GM18951 (cell line): ENCODE results near the gene KLF13.

Source experiments
- POLR2A ChIP-seq: IDR thresholded peaks from 4 replicates; pipeline ENCODE4 v1.6.1; 2011; ENCODE audit warnings: mild to moderate bottlenecking; ENCODE audit not compliant: insufficient read length, insufficient read depth; ENCODE audit errors: extremely low read depth
- in situ Hi-C: fragments of 300-500 bp; cut with MboI; formaldehyde crosslinking; loops from one replicate; pipeline ENCODE4 v1.12.0; 2022; ENCODE audit warnings: low sequenced_read_pairs, mixed read lengths, inconsistent platforms; ENCODE audit not compliant: unreplicated experiment

Gene KLF13

DNA sequence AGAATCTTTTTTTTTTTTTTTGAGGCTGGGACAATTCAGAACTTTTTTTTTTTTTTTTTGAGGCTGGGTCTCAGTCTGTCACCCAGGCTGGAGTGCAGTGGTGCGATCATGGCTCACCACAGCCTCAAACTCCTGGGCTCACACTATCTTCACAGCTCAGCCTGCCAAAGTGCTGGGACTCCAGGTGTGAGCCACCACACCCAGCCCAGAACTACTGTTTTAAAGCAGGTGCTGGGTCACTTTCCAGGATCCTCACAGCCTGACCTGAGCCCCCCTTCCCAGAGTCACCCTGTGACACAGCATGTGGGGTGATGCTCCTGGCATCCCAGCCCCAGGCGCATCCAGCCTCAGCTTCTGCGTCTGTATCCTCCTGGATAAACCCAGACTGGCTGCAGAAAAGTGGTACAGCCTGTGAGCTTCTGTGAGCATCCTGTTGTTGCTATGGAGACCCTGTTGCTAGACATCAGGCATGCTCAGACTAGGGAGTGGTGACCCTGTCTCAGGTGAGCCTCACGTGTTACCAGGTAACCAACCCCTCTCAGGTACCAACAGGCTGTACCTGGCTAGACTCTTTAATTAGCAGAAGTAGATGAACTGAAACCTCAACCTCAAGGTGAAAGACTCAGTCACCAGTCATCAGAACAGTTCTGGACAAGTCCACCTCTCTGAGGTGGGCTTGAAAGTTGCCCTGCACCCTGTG, 15.0 kb downstream of the KLF13 start:
- in situ Hi-C loops: no loop called here
- no peak for TF ChIP-seq POLR2A

- no peak for TF ChIP-seq POLR2A
- in situ Hi-C loops: no loop called here
These were observed 15.7 kb downstream of the KLF13 start for GRCh38 chr15:31342381-31342780.

GRCh38 chr15:31342781-31343626, 16.4 kb downstream of the KLF13 start:
- no peak for TF ChIP-seq POLR2A
- in situ Hi-C loops: no loop called here

- no peak for TF ChIP-seq POLR2A
- in situ Hi-C loops: no loop called here
These were observed 17.2 kb downstream of the KLF13 start for GRCh38 chr15:31343831-31344230.

DNA sequence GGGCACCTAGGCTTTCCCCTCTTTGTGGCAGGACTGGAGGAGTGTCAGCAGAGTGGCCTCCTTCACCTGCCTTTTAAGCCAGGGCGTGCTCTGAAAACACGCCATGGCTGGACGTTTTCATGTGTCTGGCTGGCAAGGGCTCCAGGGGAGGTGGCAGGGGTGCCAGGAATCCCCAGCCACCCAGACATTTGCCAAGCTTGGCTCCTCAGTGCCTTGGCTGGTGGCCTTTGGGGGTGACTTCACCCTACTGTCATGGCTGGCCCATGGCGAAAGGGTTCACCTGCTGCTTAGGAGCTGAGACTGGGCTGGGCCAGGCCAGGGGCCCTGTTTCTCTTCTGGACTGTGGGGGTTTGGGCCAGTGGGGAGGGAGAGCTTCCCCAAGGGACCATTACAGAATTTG, 17.6 kb downstream of the KLF13 start:
- no peak for TF ChIP-seq POLR2A

GRCh38 chr15:31344823-31345605, 18.4 kb downstream of the KLF13 start:
- peak; percentile 67 for TF ChIP-seq POLR2A
- in situ Hi-C loops: no loop called here

More for the DNA sequence above, 17.6 kb downstream of the KLF13 start:
- in situ Hi-C loops: no loop called here

DNA sequence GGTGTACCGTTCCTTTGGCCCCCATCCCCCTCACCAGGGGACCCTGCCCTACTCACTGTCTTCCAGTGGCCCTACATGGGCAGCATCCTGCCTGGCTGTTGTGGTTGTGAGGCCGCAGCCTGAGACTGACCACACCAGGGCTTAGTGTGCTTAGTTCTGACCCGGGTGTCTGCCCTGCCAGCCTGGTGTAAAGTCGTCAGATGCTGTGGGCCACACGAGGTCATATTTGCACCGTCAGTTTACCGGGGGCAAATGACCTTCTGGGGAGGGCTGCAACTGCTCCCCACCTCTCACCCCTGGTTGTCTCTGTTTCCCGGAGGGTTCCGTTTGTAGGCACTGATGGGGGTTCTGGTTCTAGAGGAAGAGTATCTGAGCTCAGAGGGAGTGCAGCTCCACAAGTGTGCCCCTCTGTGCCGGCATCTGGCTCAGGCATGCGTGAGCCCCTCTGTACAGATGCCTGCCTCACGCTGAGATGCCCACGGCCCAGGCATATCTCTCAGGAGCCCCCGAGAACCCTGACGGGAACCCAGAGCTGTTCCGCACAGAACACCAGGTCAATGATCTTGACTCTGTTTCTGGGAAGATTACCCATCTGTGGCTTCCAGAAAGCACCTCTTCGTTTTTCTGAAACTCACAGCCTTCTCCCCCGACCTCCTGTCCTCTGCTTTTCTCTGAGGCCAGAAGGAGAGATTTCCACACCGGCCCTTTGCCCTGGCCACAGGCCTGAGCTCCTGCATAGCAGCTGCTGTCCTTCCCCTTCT, 19.2 kb downstream of the KLF13 start:
- in situ Hi-C loops: no loop called here

DNA sequence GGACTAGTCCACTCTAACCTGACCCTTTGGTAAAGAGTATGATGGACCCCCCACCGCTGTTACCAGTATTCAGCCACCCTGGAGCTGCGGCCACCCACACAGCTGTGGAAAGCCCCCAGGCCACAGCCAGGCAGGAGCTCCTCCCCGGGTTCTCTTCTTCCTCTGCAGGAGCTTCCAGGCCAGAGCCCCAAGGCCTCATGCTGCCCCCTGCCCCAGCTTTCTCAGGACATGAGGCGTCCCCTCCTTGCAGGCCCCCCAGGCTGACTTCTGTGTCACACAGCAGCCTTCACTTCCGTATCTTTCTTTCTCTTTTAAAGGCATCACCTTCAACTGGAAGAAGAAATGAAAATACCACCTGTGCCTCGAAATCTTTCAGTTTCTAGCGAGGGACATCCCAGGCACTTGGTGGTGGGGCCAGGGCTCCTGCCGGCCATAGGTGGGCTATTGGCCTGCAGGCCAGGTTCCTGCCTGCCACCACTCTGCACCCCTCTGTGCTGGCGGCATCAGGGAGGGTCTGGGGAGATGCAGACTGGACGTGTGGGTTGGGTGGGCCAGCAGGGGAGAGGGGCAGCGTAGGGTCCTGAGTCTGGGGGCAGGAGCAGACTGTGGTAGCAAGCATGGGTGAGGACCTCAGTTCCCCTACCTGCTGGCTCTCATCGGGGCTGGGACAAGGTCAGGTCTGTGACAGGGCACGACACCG, 19.9 kb downstream of the KLF13 start:
- peak; percentile 21 for TF ChIP-seq POLR2A
- in situ Hi-C loops: no loop called here

More for the DNA sequence above, 19.2 kb downstream of the KLF13 start:
- peak; percentile 34 for TF ChIP-seq POLR2A

- in situ Hi-C loops: no loop called here
- TF ChIP-seq POLR2A: no peak
These were observed 20.7 kb downstream of the KLF13 start for GRCh38 chr15:31347067-31347975.

DNA sequence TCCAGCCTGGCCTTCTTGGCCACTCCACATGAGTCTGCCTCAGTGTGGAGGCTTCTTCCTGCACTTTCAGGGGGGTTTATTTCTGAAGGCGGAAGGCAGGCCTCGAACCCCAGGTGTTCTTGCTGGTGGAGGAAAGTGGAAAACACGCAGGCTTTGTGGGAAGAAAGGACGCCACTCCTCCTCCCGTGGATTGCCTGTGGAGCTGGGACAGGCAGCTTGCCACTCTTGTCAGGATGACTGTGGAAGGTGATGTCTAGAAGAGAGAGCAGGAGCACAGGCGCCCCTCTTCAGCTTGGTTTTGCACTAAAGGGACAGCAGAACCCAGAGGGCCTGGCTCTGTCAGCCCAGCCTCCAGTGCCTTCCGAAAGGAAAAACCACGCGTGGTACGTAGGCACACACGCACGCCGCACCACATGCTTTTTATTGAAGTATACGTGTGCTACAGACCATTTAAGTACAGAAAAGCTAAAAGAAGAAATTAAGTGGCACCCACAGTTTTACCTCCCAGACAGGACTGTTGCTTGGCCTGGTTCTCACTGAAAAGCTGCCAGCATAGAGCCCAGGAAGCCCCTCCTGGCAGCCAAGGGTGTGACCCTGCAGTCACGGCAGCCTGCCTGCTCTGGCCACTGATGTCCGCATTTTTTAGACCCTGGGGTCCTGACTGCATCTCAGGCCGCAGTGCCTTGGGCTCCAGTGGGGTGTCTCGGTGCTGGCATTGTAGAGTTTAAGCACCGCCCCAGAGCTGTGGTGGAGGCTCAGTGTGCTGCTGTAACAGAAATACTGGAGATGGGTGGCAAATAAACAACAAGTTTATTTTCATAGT, 21.6 kb downstream of the KLF13 start:
- in situ Hi-C loops: no loop called here
- no peak for TF ChIP-seq POLR2A

GRCh38 chr15:31349233-31350141, 22.9 kb downstream of the KLF13 start:
- in situ Hi-C loops: no loop called here
- TF ChIP-seq POLR2A: no peak
